Measurements from ENCODE around the gene AXIN2.
A peak's percentile ranks its signal among the peaks of the same experiment; 100 is the strongest.

Gene AXIN2

DNA sequence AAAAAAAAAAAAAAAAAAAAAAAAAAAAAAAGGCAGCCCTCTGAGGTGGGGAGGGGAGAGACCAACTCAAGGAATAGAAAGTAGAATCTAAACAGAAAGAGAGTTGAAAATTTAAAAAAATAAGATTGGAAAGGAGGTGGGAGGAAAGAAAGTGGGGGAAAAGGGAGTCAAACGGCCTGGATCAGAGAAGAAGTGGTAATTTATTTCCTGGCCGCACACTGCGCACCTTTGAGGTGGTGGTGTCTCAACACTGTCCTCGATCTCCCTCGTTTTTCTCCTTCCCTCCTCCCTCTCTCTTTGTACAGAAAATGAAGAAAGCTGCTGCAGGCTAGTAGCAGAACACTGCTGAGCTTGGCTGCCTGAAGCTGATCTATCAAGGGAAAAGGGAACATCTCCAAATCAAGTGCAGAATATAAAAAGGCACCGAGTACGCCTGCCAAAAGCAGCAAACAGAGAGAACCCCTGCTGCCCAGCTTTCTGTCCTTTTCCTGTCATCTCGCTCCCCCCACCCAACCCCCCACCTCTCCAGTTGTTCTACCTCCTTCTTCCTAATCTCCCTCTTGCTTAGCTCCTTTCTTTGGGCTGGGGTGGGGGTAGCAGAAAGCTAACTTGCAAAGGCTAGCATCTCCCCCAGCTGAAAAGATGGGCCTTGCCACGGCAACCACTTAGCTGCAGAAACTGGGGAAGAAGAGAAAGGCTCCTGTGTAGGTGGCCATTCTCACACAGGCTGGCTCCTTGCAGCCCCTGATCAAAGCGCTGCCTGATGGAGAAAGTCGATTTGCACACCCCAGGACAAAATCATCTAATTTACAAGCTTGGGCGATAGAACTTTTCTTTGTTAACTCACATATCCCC, 22.5 kb downstream of the AXIN2 start:
- Histone ChIP-seq H3K4me3 (peak overlapping the region; percentile 29; the same call in 1 of the 2 replicates), H3K27ac (peak overlapping the region; percentile 48; the same call in 1 of the 2 replicates), H3K9ac (ENCODE audit: insufficient read length) (peak overlapping the region; percentile 24), H3K9me3 (ENCODE audit: low read depth, low read length) (no peaks in the 10 kb centered on the region), H3K36me3 (ENCODE audit: insufficient read depth, low read length) (peaks cover 36% of the 10 kb centered on the region; the same call in 1 of the 2 replicates)
- TF ChIP-seq POLR2AphosphoS5 (IDR thresholded peaks at IDR 0.05; ENCODE audit: borderline replicate concordance, low read depth, low read length) = no peak
- no peak for TF ChIP-seq FOXP2 (optimal IDR thresholded peaks at IDR 0.05; ENCODE audit: control extremely low read depth, extremely low read length, insufficient read depth)
- TF ChIP-seq EZH2 (IDR thresholded peaks at IDR 0.05) = no peak
- no peak for DNase-seq (ENCODE audit: low read depth, low spot score)

GRCh38 chr17:65537845-65538674, 23.4 kb downstream of the AXIN2 start:
- no peak for DNase-seq (ENCODE audit: low read depth, low spot score)
- H3K9me3 ChIP-seq (ENCODE audit: low read depth, low read length) = no peaks in the 10 kb centered on the region
- peaks cover 40% of the 10 kb centered on the region; the same call in 1 of the 2 replicates for H3K36me3 ChIP-seq (ENCODE audit: insufficient read depth, low read length)
- H3K9ac ChIP-seq (ENCODE audit: insufficient read length) = no peak overlapping the region
- peak overlapping the region; percentile 48; the same call in 1 of the 2 replicates for H3K27ac ChIP-seq
- TF ChIP-seq FOXP2 (optimal IDR thresholded peaks at IDR 0.05; ENCODE audit: control extremely low read depth, extremely low read length, insufficient read depth) (no peak), POLR2AphosphoS5 (IDR thresholded peaks at IDR 0.05; ENCODE audit: borderline replicate concordance, low read depth, low read length) (no peak), EZH2 (IDR thresholded peaks at IDR 0.05) (no peak)
- H3K4me3 ChIP-seq = no peak overlapping the region

GRCh38 chr17:65537343-65537844, 24.1 kb downstream of the AXIN2 start:
- TF ChIP-seq FOXP2 (optimal IDR thresholded peaks at IDR 0.05; ENCODE audit: control extremely low read depth, extremely low read length, insufficient read depth) (no peak), POLR2AphosphoS5 (IDR thresholded peaks at IDR 0.05; ENCODE audit: borderline replicate concordance, low read depth, low read length) (no peak), EZH2 (IDR thresholded peaks at IDR 0.05) (no peak)
- Histone ChIP-seq H3K9ac (ENCODE audit: insufficient read length) (no peak overlapping the region), H3K27ac (no peak overlapping the region), H3K9me3 (ENCODE audit: low read depth, low read length) (no peaks in the 10 kb centered on the region), H3K4me3 (no peak overlapping the region), H3K36me3 (ENCODE audit: insufficient read depth, low read length) (peaks cover 41% of the 10 kb centered on the region; the same call in 1 of the 2 replicates)
- DNase-seq (ENCODE audit: low read depth, low spot score) = no peak

DNA sequence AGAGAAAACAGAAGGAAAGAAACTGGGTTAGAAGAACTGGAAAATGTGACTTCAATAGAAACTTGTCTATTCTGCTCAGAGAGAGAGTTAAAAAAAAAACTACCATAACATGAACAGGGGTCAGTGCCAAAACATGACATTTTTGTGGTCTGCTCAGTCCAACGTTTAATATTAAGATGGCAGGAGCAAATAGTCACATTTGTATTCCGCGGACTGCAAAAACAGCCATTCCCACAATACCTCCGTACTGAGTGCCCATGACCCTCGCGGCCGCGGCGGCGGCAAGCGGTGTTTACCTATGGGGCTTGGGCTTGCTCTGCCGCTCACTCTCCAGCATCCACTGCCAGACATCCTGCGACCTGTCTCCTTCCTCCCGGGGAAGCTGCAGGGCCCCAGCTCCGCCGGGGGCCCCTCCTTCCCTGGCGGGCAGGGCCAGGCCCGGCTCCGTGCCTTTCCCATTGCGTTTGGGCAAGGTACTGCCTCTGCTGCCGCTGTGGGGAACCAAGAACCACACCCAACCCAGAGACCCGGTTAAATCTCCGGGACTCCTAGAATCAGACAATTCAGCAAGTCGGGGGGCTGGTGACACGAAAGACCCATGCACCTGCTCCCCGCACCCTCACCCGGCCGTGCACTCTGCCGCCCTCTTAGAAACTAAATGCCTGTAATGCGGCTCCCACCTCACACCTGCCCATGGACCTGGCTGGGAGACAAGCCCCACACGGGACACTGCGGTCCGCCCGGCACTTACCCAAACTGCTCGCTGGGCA, 24.7 kb downstream of the AXIN2 start:
- H3K4me3 ChIP-seq = no peak overlapping the region
- H3K27ac ChIP-seq = no peak overlapping the region
- no peaks in the 10 kb centered on the region for H3K9me3 ChIP-seq (ENCODE audit: low read depth, low read length)
- H3K9ac ChIP-seq (ENCODE audit: insufficient read length) = no peak overlapping the region
- DNase-seq (ENCODE audit: low read depth, low spot score) = no peak
- H3K36me3 ChIP-seq (ENCODE audit: insufficient read depth, low read length) = peaks cover 41% of the 10 kb centered on the region; the same call in 1 of the 2 replicates
- TF ChIP-seq POLR2AphosphoS5 (IDR thresholded peaks at IDR 0.05; ENCODE audit: borderline replicate concordance, low read depth, low read length) (no peak), EZH2 (IDR thresholded peaks at IDR 0.05) (no peak), FOXP2 (optimal IDR thresholded peaks at IDR 0.05; ENCODE audit: control extremely low read depth, extremely low read length, insufficient read depth) (no peak)

DNA sequence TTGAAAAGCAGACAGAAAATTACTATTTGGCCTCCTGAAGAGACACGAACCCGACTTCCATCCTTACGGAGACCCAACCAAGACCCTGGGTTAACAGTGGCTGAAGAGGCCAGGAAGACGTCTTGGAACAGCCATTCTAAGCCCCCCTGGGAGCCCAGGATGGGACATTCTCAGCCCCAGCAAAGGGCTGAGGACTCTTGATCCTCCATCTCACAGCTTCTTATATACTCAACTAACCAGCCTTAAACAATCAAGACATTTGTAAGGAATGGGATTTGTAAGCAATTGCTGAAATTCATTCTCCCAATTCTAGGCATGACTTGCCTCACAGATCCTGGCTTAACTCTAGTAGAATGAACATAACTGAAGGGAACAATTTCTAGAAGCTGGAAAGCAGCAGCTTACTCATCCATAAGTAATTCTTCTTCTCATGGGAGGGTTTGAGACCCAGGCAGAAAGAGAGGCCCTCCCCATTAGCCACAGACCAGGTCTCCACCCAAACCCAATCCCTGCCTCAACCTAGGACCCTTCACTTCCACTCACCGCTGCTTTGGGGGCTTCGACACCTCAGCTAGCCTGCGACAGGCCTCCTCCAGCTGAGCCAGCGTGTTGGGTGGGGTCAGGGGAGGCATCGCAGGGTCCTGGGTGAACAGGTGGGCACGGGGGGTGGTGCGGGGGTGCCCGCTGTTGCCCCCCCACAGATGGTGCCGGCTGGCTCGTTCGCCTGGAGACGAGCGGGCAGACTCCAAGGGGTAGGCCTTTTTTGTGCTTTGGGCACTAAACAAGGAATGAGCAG, 25.5 kb downstream of the AXIN2 start:
- no peak overlapping the region for H3K4me3 ChIP-seq
- H3K9ac ChIP-seq (ENCODE audit: insufficient read length) = no peak overlapping the region
- H3K36me3 ChIP-seq (ENCODE audit: insufficient read depth, low read length) = peaks cover 35% of the 10 kb centered on the region; the same call in 1 of the 2 replicates
- H3K27ac ChIP-seq = no peak overlapping the region
- TF ChIP-seq EZH2 (IDR thresholded peaks at IDR 0.05) (no peak), FOXP2 (optimal IDR thresholded peaks at IDR 0.05; ENCODE audit: control extremely low read depth, extremely low read length, insufficient read depth) (no peak), POLR2AphosphoS5 (IDR thresholded peaks at IDR 0.05; ENCODE audit: borderline replicate concordance, low read depth, low read length) (no peak)
- DNase-seq (ENCODE audit: low read depth, low spot score) = no peak
- H3K9me3 ChIP-seq (ENCODE audit: low read depth, low read length) = no peaks in the 10 kb centered on the region

DNA sequence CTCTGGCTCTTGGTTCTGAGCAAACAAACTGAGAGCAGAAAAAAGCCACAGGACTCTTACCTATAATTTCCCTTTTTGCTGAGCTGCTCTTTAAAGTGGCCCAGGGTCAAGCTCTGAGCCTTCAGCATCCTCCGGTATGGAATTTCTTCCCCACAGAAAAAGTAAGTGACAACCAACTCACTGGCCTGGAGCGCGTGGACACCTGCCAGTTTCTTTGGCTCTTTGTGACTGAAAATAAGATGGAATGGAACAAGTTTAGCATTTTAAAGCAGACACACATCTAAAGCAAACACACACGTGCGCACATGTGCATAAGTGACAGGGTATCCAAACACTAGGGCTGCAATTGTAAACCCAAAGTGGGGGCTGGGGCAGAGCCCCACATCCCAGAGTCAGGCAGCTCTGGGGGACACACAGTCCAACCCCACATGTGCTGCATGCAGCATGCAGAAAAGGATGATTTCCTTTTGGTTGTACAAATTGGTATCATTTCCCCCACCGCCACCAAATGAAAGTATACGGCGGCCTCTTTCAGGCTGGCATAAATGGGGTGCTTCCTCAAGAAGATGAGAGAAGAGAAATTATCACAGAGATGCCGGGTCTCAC, 27.5 kb downstream of the AXIN2 start:
- Histone ChIP-seq H3K9ac (ENCODE audit: insufficient read length) (no peak overlapping the region), H3K27ac (no peak overlapping the region), H3K9me3 (ENCODE audit: low read depth, low read length) (no peaks in the 10 kb centered on the region), H3K4me3 (no peak overlapping the region), H3K36me3 (ENCODE audit: insufficient read depth, low read length) (peaks cover 30% of the 10 kb centered on the region; the same call in 1 of the 2 replicates)
- TF ChIP-seq POLR2AphosphoS5 (IDR thresholded peaks at IDR 0.05; ENCODE audit: borderline replicate concordance, low read depth, low read length) (no peak), EZH2 (IDR thresholded peaks at IDR 0.05) (no peak), FOXP2 (optimal IDR thresholded peaks at IDR 0.05; ENCODE audit: control extremely low read depth, extremely low read length, insufficient read depth) (no peak)
- DNase-seq (ENCODE audit: low read depth, low spot score) = no peak

All from SK-N-MC (cell line).